ENCODE measurements around the gene NUP214.

The NUP214 gene

DNA sequence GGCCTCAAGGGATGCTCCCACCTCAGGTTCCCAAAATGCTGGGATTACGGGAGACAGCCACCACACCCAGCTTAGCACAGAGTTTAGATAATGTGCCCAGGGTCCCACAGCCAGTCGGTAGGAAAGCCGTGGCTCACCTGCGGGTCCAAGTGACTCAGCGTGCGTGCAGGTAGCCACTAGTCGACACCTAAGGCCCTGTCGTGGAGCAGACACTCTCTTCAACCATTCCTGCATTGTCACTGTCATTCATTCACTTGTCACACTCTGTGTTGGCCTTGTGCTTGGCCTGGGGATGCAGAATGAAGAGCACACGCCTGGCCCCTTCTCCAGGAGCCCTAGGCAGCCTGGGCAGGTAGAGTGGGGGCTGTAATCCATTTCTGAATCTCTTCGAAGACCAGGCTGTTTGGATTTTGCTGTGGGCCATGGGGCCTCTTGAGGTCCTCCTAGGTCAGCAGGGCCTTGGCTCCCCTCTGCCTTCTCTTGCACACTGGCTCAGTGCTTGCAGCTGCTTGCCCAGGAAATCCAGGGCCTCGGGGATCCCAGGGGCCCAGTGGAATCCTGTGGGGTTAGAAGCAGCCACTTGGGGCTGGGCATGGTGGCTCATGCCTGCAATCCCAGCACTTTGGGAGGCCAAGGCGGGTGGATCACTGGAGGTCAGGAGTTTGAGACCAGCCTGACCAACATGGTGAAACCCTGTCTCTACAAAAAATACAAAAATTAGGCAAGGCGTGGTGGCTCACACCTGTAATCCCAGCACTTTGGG lies 35.2 kb upstream of the NUP214 start:
- Histone ChIP-seq H3K36me3 (ENCODE audit: low read length) (no peaks in the 10 kb centered on the region), H3K27ac (ENCODE audit: low read depth, low read length) (no peak overlapping the region), H3K27me3 (ENCODE audit: low read length) (no peaks in the 10 kb centered on the region), H4K20me1 (ENCODE audit: low read depth, low read length) (no peaks in the 10 kb centered on the region), H3K9me2 (replicated peaks; ENCODE audit: insufficient read depth, low read length) (no peaks in the 10 kb centered on the region), H2AFZ (ENCODE audit: low read depth, low read length, severe bottlenecking) (no peak overlapping the region), H3K9ac (ENCODE audit: low read length) (no peak overlapping the region), H3K4me2 (ENCODE audit: low read depth, low read length, poor library complexity, severe bottlenecking) (no peak overlapping the region), H3K4me3 (ENCODE audit: insufficient read depth, low read length, poor library complexity, severe bottlenecking) (no peak overlapping the region), H3K79me2 (ENCODE audit: insufficient read depth, low read length) (no peaks in the 10 kb centered on the region), H3F3A (ENCODE audit: insufficient read depth) (no peaks in the 10 kb centered on the region), H3K9me3 (ENCODE audit: insufficient read depth, low read length) (no peaks in the 10 kb centered on the region)
- TF ChIP-seq, protein P1, sequence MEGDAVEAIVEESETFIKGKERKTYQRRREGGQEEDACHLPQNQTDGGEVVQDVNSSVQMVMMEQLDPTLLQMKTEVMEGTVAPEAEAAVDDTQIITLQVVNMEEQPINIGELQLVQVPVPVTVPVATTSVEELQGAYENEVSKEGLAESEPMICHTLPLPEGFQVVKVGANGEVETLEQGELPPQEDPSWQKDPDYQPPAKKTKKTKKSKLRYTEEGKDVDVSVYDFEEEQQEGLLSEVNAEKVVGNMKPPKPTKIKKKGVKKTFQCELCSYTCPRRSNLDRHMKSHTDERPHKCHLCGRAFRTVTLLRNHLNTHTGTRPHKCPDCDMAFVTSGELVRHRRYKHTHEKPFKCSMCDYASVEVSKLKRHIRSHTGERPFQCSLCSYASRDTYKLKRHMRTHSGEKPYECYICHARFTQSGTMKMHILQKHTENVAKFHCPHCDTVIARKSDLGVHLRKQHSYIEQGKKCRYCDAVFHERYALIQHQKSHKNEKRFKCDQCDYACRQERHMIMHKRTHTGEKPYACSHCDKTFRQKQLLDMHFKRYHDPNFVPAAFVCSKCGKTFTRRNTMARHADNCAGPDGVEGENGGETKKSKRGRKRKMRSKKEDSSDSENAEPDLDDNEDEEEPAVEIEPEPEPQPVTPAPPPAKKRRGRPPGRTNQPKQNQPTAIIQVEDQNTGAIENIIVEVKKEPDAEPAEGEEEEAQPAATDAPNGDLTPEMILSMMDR (IDR thresholded peaks at IDR 0.05; ENCODE audit: insufficient read depth, low read length, poor library complexity, severe bottlenecking), result no peak
- no peak for TF ChIP-seq EZH2phosphoT487 (conservative IDR thresholded peaks at IDR 0.05; ENCODE audit: low read length)

DNA sequence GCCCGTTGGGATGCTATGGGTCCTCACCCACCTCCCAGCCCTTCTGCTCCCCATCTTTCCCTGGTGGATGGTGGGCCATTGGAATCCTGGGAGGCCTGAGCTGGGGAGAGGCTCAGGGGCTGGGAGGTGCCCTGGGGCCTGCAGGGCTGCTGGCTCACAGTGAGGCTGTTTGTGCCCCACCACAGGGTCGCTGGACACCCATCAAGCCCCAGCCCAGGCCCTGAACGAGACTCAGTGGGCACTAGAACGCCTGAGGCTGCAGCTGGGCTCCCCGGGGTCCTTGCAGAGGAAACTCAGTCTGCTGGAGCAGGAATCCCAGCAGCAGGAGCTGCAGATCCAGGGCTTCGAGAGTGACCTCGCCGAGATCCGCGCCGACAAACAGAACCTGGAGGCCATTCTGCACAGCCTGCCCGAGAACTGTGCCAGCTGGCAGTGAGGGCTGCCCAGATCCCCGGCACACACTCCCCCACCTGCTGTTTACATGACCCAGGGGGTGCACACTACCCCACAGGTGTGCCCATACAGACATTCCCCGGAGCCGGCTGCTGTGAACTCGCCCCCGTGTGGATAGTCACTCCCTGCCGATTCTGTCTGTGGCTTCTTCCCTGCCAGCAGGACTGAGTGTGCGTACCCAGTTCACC lies 33.9 kb upstream of the NUP214 start:
- H3K79me2 ChIP-seq (ENCODE audit: insufficient read depth, low read length), result no peaks in the 10 kb centered on the region
- H3K36me3 ChIP-seq (ENCODE audit: low read length), result no peaks in the 10 kb centered on the region
- H3K9ac ChIP-seq (ENCODE audit: low read length), result no peak overlapping the region
- H3K27me3 ChIP-seq (ENCODE audit: low read length), result no peaks in the 10 kb centered on the region
- H3K4me3 ChIP-seq (ENCODE audit: insufficient read depth, low read length, poor library complexity, severe bottlenecking), result no peak overlapping the region
- no peak overlapping the region for H3K27ac ChIP-seq (ENCODE audit: low read depth, low read length)
- no peaks in the 10 kb centered on the region for H3K9me2 ChIP-seq (replicated peaks; ENCODE audit: insufficient read depth, low read length)
- H4K20me1 ChIP-seq (ENCODE audit: low read depth, low read length), result no peaks in the 10 kb centered on the region
- no peak overlapping the region for H3K4me2 ChIP-seq (ENCODE audit: low read depth, low read length, poor library complexity, severe bottlenecking)
- H3K9me3 ChIP-seq (ENCODE audit: insufficient read depth, low read length), result no peaks in the 10 kb centered on the region
- H2AFZ ChIP-seq (ENCODE audit: low read depth, low read length, severe bottlenecking), result no peak overlapping the region
- H3F3A ChIP-seq (ENCODE audit: insufficient read depth), result no peaks in the 10 kb centered on the region
- TF ChIP-seq, protein P1 (IDR thresholded peaks at IDR 0.05; ENCODE audit: insufficient read depth, low read length, poor library complexity, severe bottlenecking), result no peak
- no peak for TF ChIP-seq EZH2phosphoT487 (conservative IDR thresholded peaks at IDR 0.05; ENCODE audit: low read length)

DNA sequence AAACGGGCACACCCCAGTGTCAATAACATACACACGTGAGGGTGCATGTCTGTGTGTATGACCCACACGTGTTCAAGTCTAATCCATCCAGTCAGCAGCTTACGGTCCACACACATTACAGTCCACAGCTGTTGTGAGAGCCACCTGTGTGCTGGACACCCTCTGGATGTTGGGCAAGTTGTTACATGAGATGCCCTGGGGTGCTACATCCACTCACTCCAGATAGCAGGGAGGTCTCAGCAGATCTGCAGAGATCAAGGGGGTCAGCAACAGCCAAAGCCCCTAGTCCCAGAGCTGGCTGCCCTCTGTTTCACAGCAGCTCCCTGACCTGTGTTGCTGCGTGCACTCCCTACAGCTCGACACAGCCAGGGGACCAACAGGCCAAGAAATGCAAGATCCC lies 33.4 kb upstream of the NUP214 start:
- H3K27ac ChIP-seq (ENCODE audit: low read depth, low read length), result no peak overlapping the region
- no peaks in the 10 kb centered on the region for H3K9me2 ChIP-seq (replicated peaks; ENCODE audit: insufficient read depth, low read length)
- H4K20me1 ChIP-seq (ENCODE audit: low read depth, low read length), result no peaks in the 10 kb centered on the region
- H3K9ac ChIP-seq (ENCODE audit: low read length), result no peak overlapping the region
- no peak overlapping the region for H2AFZ ChIP-seq (ENCODE audit: low read depth, low read length, severe bottlenecking)
- no peaks in the 10 kb centered on the region for H3K27me3 ChIP-seq (ENCODE audit: low read length)
- no peak overlapping the region for H3K4me2 ChIP-seq (ENCODE audit: low read depth, low read length, poor library complexity, severe bottlenecking)
- H3K79me2 ChIP-seq (ENCODE audit: insufficient read depth, low read length), result no peaks in the 10 kb centered on the region
- H3K4me3 ChIP-seq (ENCODE audit: insufficient read depth, low read length, poor library complexity, severe bottlenecking), result no peak overlapping the region
- no peaks in the 10 kb centered on the region for H3K36me3 ChIP-seq (ENCODE audit: low read length)
- TF ChIP-seq, protein P1 (IDR thresholded peaks at IDR 0.05; ENCODE audit: insufficient read depth, low read length, poor library complexity, severe bottlenecking), result no peak
- no peak for TF ChIP-seq EZH2phosphoT487 (conservative IDR thresholded peaks at IDR 0.05; ENCODE audit: low read length)
- no peaks in the 10 kb centered on the region for H3K9me3 ChIP-seq (ENCODE audit: insufficient read depth, low read length)
- no peaks in the 10 kb centered on the region for H3F3A ChIP-seq (ENCODE audit: insufficient read depth)

All from SU-DHL-6 (cell line).